Activated naive CD4-positive, alpha-beta T cell treated with anti-CD3 and anti-CD28 coated beads, Interleukin-2, amount 10 ng/mL, durations not matched to agents 7 days and 5 days (primary cell): Measurements from ENCODE around the gene MRC2.

Experiments
- CTCF ChIA-PET: fragments of 350-600 bp; sonication (Branson Sonifier 250); formaldehyde crosslinking; loops from one replicate; lab custom pipeline; 2021; ENCODE audit warnings: antibody characterized with exemption; lab: Charles Lee
- DNase-seq: peaks from one replicate; pipeline ENCODE4 v3.0.0-alpha.2; 2020
- H3K27ac Mint-ChIP-seq: one replicate; pipeline ENCODE4 v1.8.0; 2021; ENCODE audit warnings: mild to moderate bottlenecking, moderate library complexity, mixed read lengths
- H3K27me3 Mint-ChIP-seq: one replicate; pipeline ENCODE4 v1.8.0; 2021; ENCODE audit warnings: mild to moderate bottlenecking, mixed read lengths
- H3K36me3 Mint-ChIP-seq: one replicate; pipeline ENCODE4 v1.8.0; 2021; ENCODE audit warnings: mixed read lengths
- H3K4me1 Mint-ChIP-seq: one replicate; pipeline ENCODE4 v1.8.0; 2021; ENCODE audit warnings: mixed read lengths
- H3K4me3 Mint-ChIP-seq: one replicate; pipeline ENCODE4 v1.8.0; 2021; ENCODE audit warnings: mild to moderate bottlenecking, moderate library complexity, mixed read lengths
- H3K9me3 Mint-ChIP-seq: one replicate; pipeline ENCODE4 v1.8.0; 2021; ENCODE audit warnings: mixed read lengths

Gene MRC2

GRCh38 chr17:62670202-62670821, 42.8 kb downstream of the MRC2 start:
- no peak for DNase-seq
- Mint-ChIP-seq H3K4me1 (peaks cover 3% of the 10 kb centered on the region), H3K27ac (no peak overlapping the region), H3K4me3 (no peak overlapping the region), H3K9me3 (no peaks in the 10 kb centered on the region), H3K27me3 (peaks cover 13% of the 10 kb centered on the region), H3K36me3 (no peaks in the 10 kb centered on the region)
- CTCF ChIA-PET, result no interaction called here

GRCh38 chr17:62671553-62671952, 44.1 kb downstream of the MRC2 start:
- CTCF ChIA-PET, result interaction anchor here (0.6 to 2.0 kb wide), 6 partner anchors 12 to 735 kb away, joined by 3 to 9 read pairs (median 3); no protein-coding TSS in a partner anchor
- H3K36me3 Mint-ChIP-seq, result no peaks in the 10 kb centered on the region
- no peak overlapping the region for H3K27ac Mint-ChIP-seq
- peaks cover 13% of the 10 kb centered on the region for H3K27me3 Mint-ChIP-seq
- peaks cover 3% of the 10 kb centered on the region for H3K4me1 Mint-ChIP-seq
- no peak overlapping the region for H3K4me3 Mint-ChIP-seq
- DNase-seq, result no peak
- H3K9me3 Mint-ChIP-seq, result no peaks in the 10 kb centered on the region

- DNase-seq, result no peak
- CTCF ChIA-PET, result interaction anchor here (1.0 to 2.0 kb wide), 3 partner anchors 14 to 734 kb away, joined by 4 to 10 read pairs (median 9); no protein-coding TSS in a partner anchor
- Mint-ChIP-seq H3K27me3 (peaks cover 13% of the 10 kb centered on the region), H3K27ac (no peak overlapping the region), H3K4me3 (no peak overlapping the region), H3K9me3 (no peaks in the 10 kb centered on the region), H3K36me3 (no peaks in the 10 kb centered on the region), H3K4me1 (peaks cover 3% of the 10 kb centered on the region)
These were observed 45.5 kb downstream of the MRC2 start for GRCh38 chr17:62672957-62673356.

GRCh38 chr17:62673614-62674362, 46.3 kb downstream of the MRC2 start:
- Mint-ChIP-seq H3K36me3 (no peaks in the 10 kb centered on the region), H3K27ac (no peak overlapping the region), H3K4me3 (no peak overlapping the region), H3K9me3 (no peaks in the 10 kb centered on the region), H3K4me1 (peaks cover 3% of the 10 kb centered on the region), H3K27me3 (peaks cover 13% of the 10 kb centered on the region)
- CTCF ChIA-PET, result interaction anchor here (1.4 to 2.0 kb wide), 2 partner anchors 15 to 733 kb away, joined by 9 to 10 read pairs; no protein-coding TSS in a partner anchor
- DNase-seq, result no peak

GRCh38 chr17:62674363-62674739, 46.9 kb downstream of the MRC2 start:
- Mint-ChIP-seq H3K4me1 (peaks cover 3% of the 10 kb centered on the region), H3K27ac (no peak overlapping the region), H3K36me3 (no peaks in the 10 kb centered on the region), H3K4me3 (no peak overlapping the region), H3K27me3 (peaks cover 13% of the 10 kb centered on the region), H3K9me3 (no peaks in the 10 kb centered on the region)
- DNase-seq, result no peak
- CTCF ChIA-PET, result no interaction called here

GRCh38 chr17:62674841-62675240, 47.4 kb downstream of the MRC2 start:
- H3K36me3 Mint-ChIP-seq, result no peaks in the 10 kb centered on the region
- H3K9me3 Mint-ChIP-seq, result no peaks in the 10 kb centered on the region
- H3K27me3 Mint-ChIP-seq, result peaks cover 13% of the 10 kb centered on the region
- no peak for DNase-seq
- CTCF ChIA-PET, result no interaction called here
- peaks cover 3% of the 10 kb centered on the region for H3K4me1 Mint-ChIP-seq
- H3K27ac Mint-ChIP-seq, result no peak overlapping the region
- H3K4me3 Mint-ChIP-seq, result no peak overlapping the region

- no peak for DNase-seq
- H3K27ac Mint-ChIP-seq, result no peak overlapping the region
- CTCF ChIA-PET, result no interaction called here
- no peaks in the 10 kb centered on the region for H3K36me3 Mint-ChIP-seq
- no peak overlapping the region for H3K4me3 Mint-ChIP-seq
- H3K4me1 Mint-ChIP-seq, result peaks cover 3% of the 10 kb centered on the region
- no peaks in the 10 kb centered on the region for H3K9me3 Mint-ChIP-seq
- H3K27me3 Mint-ChIP-seq, result peaks cover 8% of the 10 kb centered on the region
These were observed 47.8 kb downstream of the MRC2 start for GRCh38 chr17:62675260-62675659.

- CTCF ChIA-PET, result no interaction called here
- no peak overlapping the region for H3K27ac Mint-ChIP-seq
These were observed 48.2 kb downstream of the MRC2 start for GRCh38 chr17:62675701-62676100.

GRCh38 chr17:62676231-62676943, 48.9 kb downstream of the MRC2 start:
- H3K27me3 Mint-ChIP-seq, result peaks cover 6% of the 10 kb centered on the region
- no peak for DNase-seq
- CTCF ChIA-PET, result no interaction called here
- no peaks in the 10 kb centered on the region for H3K9me3 Mint-ChIP-seq
- no peaks in the 10 kb centered on the region for H3K36me3 Mint-ChIP-seq
- no peak overlapping the region for H3K27ac Mint-ChIP-seq
- H3K4me1 Mint-ChIP-seq, result peaks cover 3% of the 10 kb centered on the region
- no peak overlapping the region for H3K4me3 Mint-ChIP-seq

More at GRCh38 chr17:62675701-62676100, 48.2 kb downstream of the MRC2 start:
- no peak for DNase-seq
- H3K9me3 Mint-ChIP-seq, result no peaks in the 10 kb centered on the region
- H3K27me3 Mint-ChIP-seq, result peaks cover 6% of the 10 kb centered on the region
- no peak overlapping the region for H3K4me3 Mint-ChIP-seq
- H3K4me1 Mint-ChIP-seq, result peaks cover 3% of the 10 kb centered on the region
- no peaks in the 10 kb centered on the region for H3K36me3 Mint-ChIP-seq

- DNase-seq, result no peak
- no peaks in the 10 kb centered on the region for H3K36me3 Mint-ChIP-seq
- H3K9me3 Mint-ChIP-seq, result no peaks in the 10 kb centered on the region
- CTCF ChIA-PET, result no interaction called here
- H3K4me3 Mint-ChIP-seq, result no peak overlapping the region
- no peak overlapping the region for H3K27ac Mint-ChIP-seq
- peaks cover 2% of the 10 kb centered on the region for H3K4me1 Mint-ChIP-seq
- peaks cover 5% of the 10 kb centered on the region for H3K27me3 Mint-ChIP-seq
These were observed 49.6 kb downstream of the MRC2 start for GRCh38 chr17:62676952-62677596.

GRCh38 chr17:62678214-62678919, 50.9 kb downstream of the MRC2 start:
- no peaks in the 10 kb centered on the region for H3K36me3 Mint-ChIP-seq
- no peak overlapping the region for H3K4me3 Mint-ChIP-seq
- CTCF ChIA-PET, result no interaction called here
- no peaks in the 10 kb centered on the region for H3K27me3 Mint-ChIP-seq
- H3K4me1 Mint-ChIP-seq, result no peaks in the 10 kb centered on the region
- no peaks in the 10 kb centered on the region for H3K9me3 Mint-ChIP-seq
- H3K27ac Mint-ChIP-seq, result no peak overlapping the region
- no peak for DNase-seq

- Mint-ChIP-seq H3K4me3 (no peak overlapping the region), H3K27me3 (no peaks in the 10 kb centered on the region), H3K36me3 (no peaks in the 10 kb centered on the region), H3K4me1 (no peaks in the 10 kb centered on the region), H3K27ac (no peak overlapping the region), H3K9me3 (no peaks in the 10 kb centered on the region)
- CTCF ChIA-PET, result no interaction called here
- no peak for DNase-seq
These were observed 52.5 kb downstream of the MRC2 start for GRCh38 chr17:62679866-62680377.

- no peaks in the 10 kb centered on the region for H3K4me1 Mint-ChIP-seq
- no peaks in the 10 kb centered on the region for H3K27me3 Mint-ChIP-seq
- H3K9me3 Mint-ChIP-seq, result no peaks in the 10 kb centered on the region
- CTCF ChIA-PET, result no interaction called here
- H3K4me3 Mint-ChIP-seq, result no peak overlapping the region
- H3K27ac Mint-ChIP-seq, result no peak overlapping the region
- no peaks in the 10 kb centered on the region for H3K36me3 Mint-ChIP-seq
- DNase-seq, result no peak
These were observed 53.1 kb downstream of the MRC2 start for GRCh38 chr17:62680541-62681052.
